IMR-90 (cell line): Measurements from ENCODE around the gene CTSH. TPM values are rescaled to one million over a fixed set of nuclear protein-coding genes. Genes with fewer than 3 reads are reported as not detected.

ENCODE experiments used
- ATAC-seq: fragments of 200-7000 bp; cut with Tn5 transposase; 2 replicates; pipeline ENCODE4 v1.9.1; 2020; ENCODE audit warnings: low read depth, mild to moderate bottlenecking, moderate library complexity
- BruUV-seq: library from RNA; stranded (reverse); fragments of 400-500 nt; replicated peaks from 2 replicates; lab custom pipeline; 2021; lab: Mats Ljungman, UMichigan
- CTCF ChIA-PET: fragments of 300-600 bp; formaldehyde crosslinking; extraction: SDS; loops from one replicate; lab custom pipeline; 2021; ENCODE audit warnings: antibody characterized with exemption; lab: Yijun Ruan, JAX
- POLR2A ChIA-PET: fragments of 300-600 bp; sonication (Branson Sonifier 250); formaldehyde crosslinking; loops from one replicate; lab custom pipeline; 2022; ENCODE audit warnings: antibody characterized with exemption; ENCODE audit not compliant: unreplicated experiment; lab: Charles Lee
- DNase-seq: peaks from one replicate; pipeline ENCODE4 v3.0.0; 2013
- H2AFZ ChIP-seq: replicated peaks from 2 replicates; pipeline ENCODE3; 2013; ENCODE audit warnings: low read length, mild to moderate bottlenecking; ENCODE audit not compliant: poor library complexity
- H2AK5ac ChIP-seq: 2 replicates; pipeline ENCODE4 v1.6.1; 2013; ENCODE audit warnings: low read depth, low read length, inconsistent platforms
- H2AK9ac ChIP-seq: replicated peaks from 2 replicates; pipeline ENCODE3; 2013; ENCODE audit warnings: mild to moderate bottlenecking, low read depth, low read length, moderate library complexity; ENCODE audit not compliant: poor library complexity
- H2BK120ac ChIP-seq: 2 replicates; pipeline ENCODE4 v1.6.1; 2013; ENCODE audit warnings: low read depth, low read length, inconsistent platforms
- H2BK15ac ChIP-seq: 3 replicates; pipeline ENCODE4 v1.6.1; 2013; ENCODE audit warnings: low read depth, low read length, inconsistent platforms
- H2BK20ac ChIP-seq: 2 replicates; pipeline ENCODE4 v1.6.1; 2013; ENCODE audit warnings: low read depth, mild to moderate bottlenecking, inconsistent platforms, low read length, moderate library complexity
- H2BK5ac ChIP-seq: 2 replicates; pipeline ENCODE4 v1.6.1; 2013; ENCODE audit warnings: mild to moderate bottlenecking, low read depth, low read length, inconsistent platforms; ENCODE audit not compliant: poor library complexity, severe bottlenecking
- H3K14ac ChIP-seq: replicated peaks from 2 replicates; pipeline ENCODE4 v1.6.1; 2013; ENCODE audit warnings: low read depth, low read length, inconsistent platforms
- H3K18ac ChIP-seq: 2 replicates; pipeline ENCODE4 v1.6.1; 2013; ENCODE audit warnings: low read depth, low read length, control low read depth
- H3K23ac ChIP-seq: 2 replicates; pipeline ENCODE4 v1.6.1; 2013; ENCODE audit warnings: low read depth, low read length, inconsistent platforms
- H3K27ac ChIP-seq: 2 replicates; pipeline ENCODE4 v1.5.1; 2013; ENCODE audit warnings: mild to moderate bottlenecking, control low read depth, low read length; ENCODE audit not compliant: insufficient read depth
- H3K27me3 ChIP-seq: 2 replicates; pipeline ENCODE4 v1.6.1; 2013; ENCODE audit warnings: low read length; ENCODE audit not compliant: control insufficient read depth, insufficient read depth
- H3K36me3 ChIP-seq: 2 replicates; pipeline ENCODE4 v1.6.1; 2013; ENCODE audit warnings: low read length, mixed read lengths; ENCODE audit not compliant: control insufficient read depth, insufficient read depth
- H3K4ac ChIP-seq: 2 replicates; pipeline ENCODE4 v1.6.1; 2013; ENCODE audit warnings: low read depth, low read length, inconsistent platforms
- H3K4me1 ChIP-seq: 2 replicates; pipeline ENCODE4 v1.6.1; 2013; ENCODE audit warnings: low read length, mixed read lengths; ENCODE audit not compliant: control insufficient read depth, insufficient read depth
- H3K4me2 ChIP-seq: 2 replicates; pipeline ENCODE4 v1.6.1; 2013; ENCODE audit warnings: low read depth, mild to moderate bottlenecking, control low read depth, low read length, moderate library complexity
- H3K4me3 ChIP-seq: 2 replicates; pipeline ENCODE4 v1.5.1; 2013; ENCODE audit warnings: low read depth, mild to moderate bottlenecking, control low read depth, low read length, moderate library complexity; ENCODE audit not compliant: insufficient read depth
- H3K56ac ChIP-seq: 2 replicates; pipeline ENCODE4 v1.6.1; 2013; ENCODE audit warnings: low read length, inconsistent platforms; ENCODE audit not compliant: insufficient read depth; ENCODE audit errors: extremely low read depth
- H3K79me1 ChIP-seq, 2 experiments: 2 replicates each; pipeline ENCODE4 v1.6.1; 2013; ENCODE audit warnings: low read length in 2 of 2, inconsistent platforms in 1 of 2, low read depth in 1 of 2
- H3K9ac ChIP-seq: 2 replicates; pipeline ENCODE4 v1.6.1; 2013; ENCODE audit warnings: low read depth, low read length, control low read depth
- H3K9me1 ChIP-seq: 2 replicates; pipeline ENCODE4 v1.6.1; 2013; ENCODE audit warnings: low read length, inconsistent platforms; ENCODE audit not compliant: insufficient read depth
- H3K9me3 ChIP-seq: 2 replicates; pipeline ENCODE4 v1.6.1; 2013; ENCODE audit warnings: low read length; ENCODE audit not compliant: control insufficient read depth, insufficient read depth
- H4K20me1 ChIP-seq: 2 replicates; pipeline ENCODE4 v1.6.1; 2013; ENCODE audit warnings: low read length, inconsistent platforms; ENCODE audit not compliant: insufficient read depth
- H4K5ac ChIP-seq: 2 replicates; pipeline ENCODE4 v1.6.1; 2013; ENCODE audit warnings: mild to moderate bottlenecking, low read depth, low read length, control low read depth
- H4K8ac ChIP-seq, 2 experiments: 2 replicates each; pipeline ENCODE4 v1.6.1; 2013; ENCODE audit warnings: low read depth in 2 of 2, low read length in 2 of 2, control low read depth in 1 of 2, inconsistent platforms in 1 of 2
- H4K91ac ChIP-seq: 2 replicates; pipeline ENCODE4 v1.6.1; 2013; ENCODE audit warnings: low read depth, low read length, inconsistent platforms; ENCODE audit not compliant: insufficient read depth
- BHLHE40 ChIP-seq: fragments of 150-350 bp; IDR thresholded peaks from 2 replicates; pipeline ENCODE4 v1.6.1; 2016; ENCODE audit warnings: mild to moderate bottlenecking, low read depth, low read length
- CEBPB ChIP-seq: IDR thresholded peaks from 2 replicates; pipeline ENCODE4 v1.6.1; 2012; ENCODE audit warnings: low read depth, low read length, improper control_type of control experiment
- CHD1 ChIP-seq: IDR thresholded peaks from 2 replicates; pipeline ENCODE4 v1.6.1; 2012; ENCODE audit warnings: low read depth, low read length, improper control_type of control experiment
- FOS ChIP-seq: fragments of 150-350 bp; IDR thresholded peaks from 2 replicates; pipeline ENCODE4 v1.6.1; 2016; ENCODE audit warnings: low read depth, low read length
- MAFK ChIP-seq: IDR thresholded peaks from 2 replicates; pipeline ENCODE4 v1.6.1; 2012; ENCODE audit warnings: low read depth, low read length, improper control_type of control experiment
- MAZ ChIP-seq: IDR thresholded peaks from 2 replicates; pipeline ENCODE4 v1.6.1; 2012; ENCODE audit warnings: low read depth, mild to moderate bottlenecking, low read length, improper control_type of control experiment, moderate library complexity, borderline replicate concordance
- MXI1 ChIP-seq: IDR thresholded peaks from 2 replicates; pipeline ENCODE4 v1.6.1; 2012; ENCODE audit warnings: low read depth, mild to moderate bottlenecking, low read length, moderate library complexity, borderline replicate concordance
- NFE2L2 ChIP-seq: fragments of 150-350 bp; IDR thresholded peaks from 2 replicates; pipeline ENCODE4 v1.6.1; 2016; ENCODE audit warnings: low read depth, mild to moderate bottlenecking, low read length
- POLR2A ChIP-seq: IDR thresholded peaks from 2 replicates; pipeline ENCODE4 v1.6.1; 2012; ENCODE audit warnings: mild to moderate bottlenecking, low read depth, low read length
- RAD21 ChIP-seq: IDR thresholded peaks from 2 replicates; pipeline ENCODE4 v1.6.1; 2012; ENCODE audit warnings: low read length, improper control_type of control experiment
- RCOR1 ChIP-seq: IDR thresholded peaks from 2 replicates; pipeline ENCODE4 v1.6.1; 2012; ENCODE audit warnings: mild to moderate bottlenecking, low read length, improper control_type of control experiment; ENCODE audit not compliant: insufficient replicate concordance
- SMC3 ChIP-seq: fragments of 150-350 bp; IDR thresholded peaks from 2 replicates; pipeline ENCODE4 v1.6.1; 2016; ENCODE audit warnings: low read depth, mild to moderate bottlenecking, antibody characterized with exemption, low read length, moderate library complexity
- WGBS, 2 experiments: methylation state at CpG; one replicate each; pipeline versions ENCODE4 v1.1.5 to v1.1.7; 2013; ENCODE audit warnings: missing lambda C conversion rate in 2 of 2; ENCODE audit not compliant: insufficient read length in 1 of 2; ENCODE audit errors: extremely low coverage in 2 of 2; 5-methylcytosine and 5-hydroxymethylcytosine counted together
- dilution Hi-C: fragments of 300-500 bp; cut with HindIII; formaldehyde crosslinking; loops from one replicate; pipeline ENCODE4 v1.14.3; 2018; ENCODE audit warnings: low sequenced_read_pairs; ENCODE audit not compliant: unreplicated experiment
- in situ Hi-C: fragments of 300-500 bp; cut with MboI; formaldehyde crosslinking; loops from 3 replicates; pipeline ENCODE4 v1.14.3; 2019; ENCODE audit warnings: low sequenced_read_pairs, inconsistent platforms, mixed read lengths
- intact Hi-C: fragments of 100-400 bp; cut with micrococcal nuclease; formaldehyde crosslinking; loops from 2 replicates; pipeline ENCODE4 v1.10.0; 2022
- polyA plus RNA-seq, 3 experiments: library from polyadenylated mRNA; depleted of rRNA; stranded (reverse); fragments of >200 nt; gene quantifications; 2 replicates each; pipeline ENCODE4 v1.2.3, GENCODE V29; 2012; ENCODE audit warnings: low replicate concordance in 1 of 3
- total RNA-seq: library from RNA; depleted of rRNA; stranded (reverse); fragments of >200 nt; gene quantifications from 2 replicates; pipeline ENCODE4 v1.2.3, GENCODE V29; 2012
- TF ChIP-seq, protein P1 (sequence below): fragments of 150-350 bp; IDR thresholded peaks from 2 replicates; pipeline ENCODE4 v1.6.1; 2016; ENCODE audit warnings: low read depth, mild to moderate bottlenecking, low read length, moderate library complexity, borderline replicate concordance
- TF ChIP-seq, protein P2 (sequence below): fragments of 150-350 bp; IDR thresholded peaks from 2 replicates; pipeline ENCODE4 v1.6.1; 2017; ENCODE audit warnings: mild to moderate bottlenecking, antibody characterized with exemption, low read length, low read depth
- TF ChIP-seq, protein P3 (sequence below): conservative IDR thresholded peaks from 2 replicates; pipeline ENCODE4 v1.5.1; 2012; ENCODE audit warnings: mild to moderate bottlenecking, low read depth, low read length, improper control_type of control experiment

The CTSH gene
- total and polyA plus RNA-seq, 2 of the 4 experiments (the other 2 are of a cell fraction), result 11.7 to 13.9 TPM

DNA sequence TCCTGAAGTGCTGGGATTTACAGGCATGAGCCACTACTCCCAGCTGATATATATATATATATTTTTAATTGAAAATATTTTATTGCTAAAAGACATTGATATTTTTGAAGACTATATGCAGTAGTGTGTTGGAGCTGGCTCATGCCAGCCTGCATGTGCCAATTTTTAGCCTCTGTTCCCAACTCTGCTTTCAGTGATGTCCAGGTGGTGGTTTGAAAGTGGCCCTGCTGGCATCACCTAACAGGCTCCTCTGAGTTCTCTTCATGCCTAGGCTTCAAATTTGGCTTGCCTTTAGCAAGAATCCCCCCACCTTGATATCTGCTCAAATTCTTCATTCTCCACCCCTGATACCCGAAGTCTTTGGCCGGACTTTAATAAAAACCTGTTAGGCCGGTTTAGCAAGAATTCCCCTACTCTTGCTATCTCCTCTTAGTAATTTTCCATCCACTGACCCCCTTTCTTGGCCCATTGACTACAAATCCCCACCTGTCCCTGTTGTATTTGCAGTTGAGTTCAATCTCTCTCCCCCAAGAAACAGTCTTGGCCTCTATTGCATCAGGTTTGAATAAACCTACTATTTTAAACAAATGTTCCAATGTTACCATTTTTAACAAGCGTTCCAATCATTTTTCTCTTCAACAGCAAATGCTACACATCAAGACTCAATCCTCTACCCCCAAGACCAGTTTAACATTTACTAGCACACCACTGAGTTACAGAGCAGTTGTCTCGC, 23.9 kb upstream of the CTSH start:
- BruUV-seq, result no TSS peak
- H3K56ac ChIP-seq, result no peak overlapping the region
- H3K4me2 ChIP-seq, result no peak overlapping the region
- 81% methylated on average over 3 of the region's 5 CpGs; no CpG with 5 or more reads in 1 of the 2 experiments for WGBS, 2 experiments
- H3K27me3 ChIP-seq, result no peaks in the 10 kb centered on the region; the same call in 1 of the 2 replicates
- H3K27ac ChIP-seq, result no peak overlapping the region
- peaks cover 7% of the 10 kb centered on the region for H3K4me1 ChIP-seq
- no peak overlapping the region for H2AK9ac ChIP-seq
- H3K9ac ChIP-seq, result no peak overlapping the region
- no peaks in the 10 kb centered on the region for H3K9me3 ChIP-seq
- H4K5ac ChIP-seq, result no peak overlapping the region
- no peak overlapping the region for H2AFZ ChIP-seq
- H2BK20ac ChIP-seq, result no peak overlapping the region
- dilution Hi-C loops (no loop called here), intact Hi-C loops (no loop called here), in situ Hi-C loops (no loop called here)
- H3K4me3 ChIP-seq, result no peak overlapping the region
- H2AK5ac ChIP-seq, result no peak overlapping the region
- no peak overlapping the region for H2BK120ac ChIP-seq
- no peaks in the 10 kb centered on the region for H4K20me1 ChIP-seq
- H3K36me3 ChIP-seq, result no peaks in the 10 kb centered on the region
- DNase-seq (no peak), ATAC-seq (no peak)
- H3K14ac ChIP-seq, result no peak overlapping the region
- no peaks in the 10 kb centered on the region for H3K9me1 ChIP-seq
- H3K79me1 ChIP-seq, result no peaks in the 10 kb centered on the region
- no peak overlapping the region for H4K8ac ChIP-seq
- H2BK5ac ChIP-seq, result peak overlapping the region; percentile 33
- no peak overlapping the region for H3K23ac ChIP-seq
- H4K91ac ChIP-seq, result no peak overlapping the region
- no peak overlapping the region for H2BK15ac ChIP-seq
- POLR2A ChIA-PET, result no interaction called here
- H3K4ac ChIP-seq, result no peak overlapping the region
- H3K18ac ChIP-seq, result no peak overlapping the region; the same call in 1 of the 2 replicates
- CTCF ChIA-PET, result interaction anchor here (0.7 to 2.6 kb wide), 3 partner anchors 11 to 206 kb away, joined by 4 to 8 read pairs (median 7); no protein-coding TSS in a partner anchor
- TF ChIP-seq SMC3, result no peak
- no peak for TF ChIP-seq CHD1
- no peak for TF ChIP-seq RCOR1
- TF ChIP-seq BHLHE40, result no peak
- TF ChIP-seq, protein P1, sequence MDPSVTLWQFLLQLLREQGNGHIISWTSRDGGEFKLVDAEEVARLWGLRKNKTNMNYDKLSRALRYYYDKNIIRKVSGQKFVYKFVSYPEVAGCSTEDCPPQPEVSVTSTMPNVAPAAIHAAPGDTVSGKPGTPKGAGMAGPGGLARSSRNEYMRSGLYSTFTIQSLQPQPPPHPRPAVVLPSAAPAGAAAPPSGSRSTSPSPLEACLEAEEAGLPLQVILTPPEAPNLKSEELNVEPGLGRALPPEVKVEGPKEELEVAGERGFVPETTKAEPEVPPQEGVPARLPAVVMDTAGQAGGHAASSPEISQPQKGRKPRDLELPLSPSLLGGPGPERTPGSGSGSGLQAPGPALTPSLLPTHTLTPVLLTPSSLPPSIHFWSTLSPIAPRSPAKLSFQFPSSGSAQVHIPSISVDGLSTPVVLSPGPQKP, result no peak
- TF ChIP-seq RAD21, result no peak
- TF ChIP-seq, protein P2, sequence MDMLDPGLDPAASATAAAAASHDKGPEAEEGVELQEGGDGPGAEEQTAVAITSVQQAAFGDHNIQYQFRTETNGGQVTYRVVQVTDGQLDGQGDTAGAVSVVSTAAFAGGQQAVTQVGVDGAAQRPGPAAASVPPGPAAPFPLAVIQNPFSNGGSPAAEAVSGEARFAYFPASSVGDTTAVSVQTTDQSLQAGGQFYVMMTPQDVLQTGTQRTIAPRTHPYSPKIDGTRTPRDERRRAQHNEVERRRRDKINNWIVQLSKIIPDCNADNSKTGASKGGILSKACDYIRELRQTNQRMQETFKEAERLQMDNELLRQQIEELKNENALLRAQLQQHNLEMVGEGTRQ, result no peak
- no peak for TF ChIP-seq MXI1
- TF ChIP-seq MAZ, result no peak
- TF ChIP-seq FOS, result no peak
- TF ChIP-seq POLR2A, result no peak
- no peak for TF ChIP-seq NFE2L2
- TF ChIP-seq, protein P3, sequence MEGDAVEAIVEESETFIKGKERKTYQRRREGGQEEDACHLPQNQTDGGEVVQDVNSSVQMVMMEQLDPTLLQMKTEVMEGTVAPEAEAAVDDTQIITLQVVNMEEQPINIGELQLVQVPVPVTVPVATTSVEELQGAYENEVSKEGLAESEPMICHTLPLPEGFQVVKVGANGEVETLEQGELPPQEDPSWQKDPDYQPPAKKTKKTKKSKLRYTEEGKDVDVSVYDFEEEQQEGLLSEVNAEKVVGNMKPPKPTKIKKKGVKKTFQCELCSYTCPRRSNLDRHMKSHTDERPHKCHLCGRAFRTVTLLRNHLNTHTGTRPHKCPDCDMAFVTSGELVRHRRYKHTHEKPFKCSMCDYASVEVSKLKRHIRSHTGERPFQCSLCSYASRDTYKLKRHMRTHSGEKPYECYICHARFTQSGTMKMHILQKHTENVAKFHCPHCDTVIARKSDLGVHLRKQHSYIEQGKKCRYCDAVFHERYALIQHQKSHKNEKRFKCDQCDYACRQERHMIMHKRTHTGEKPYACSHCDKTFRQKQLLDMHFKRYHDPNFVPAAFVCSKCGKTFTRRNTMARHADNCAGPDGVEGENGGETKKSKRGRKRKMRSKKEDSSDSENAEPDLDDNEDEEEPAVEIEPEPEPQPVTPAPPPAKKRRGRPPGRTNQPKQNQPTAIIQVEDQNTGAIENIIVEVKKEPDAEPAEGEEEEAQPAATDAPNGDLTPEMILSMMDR, result no peak
- TF ChIP-seq CEBPB, result no peak
- no peak for TF ChIP-seq MAFK
